ENCODE measurements around the gene ROCK1.

ROCK1 gene

GRCh38 chr18:21112140-21112473 is 494 bp upstream of the ROCK1 start:
- no peaks in the 10 kb centered on the region for H3K9me3 ChIP-seq (ENCODE audit: insufficient read depth, low read depth, low read length)
- no peaks in the 10 kb centered on the region for H3K9me2 ChIP-seq (replicated peaks; ENCODE audit: low read depth, low read length)
- peak overlapping the region; percentile 88 for H3K4me3 ChIP-seq (ENCODE audit: low read length, poor library complexity, severe bottlenecking)
- peaks cover 40% of the 10 kb centered on the region for H4K20me1 ChIP-seq (ENCODE audit: insufficient read depth, low read length, poor library complexity, severe bottlenecking)
- peaks cover 42% of the 10 kb centered on the region for H3K79me2 ChIP-seq (ENCODE audit: insufficient read depth, low read length)
- H3K4me2 ChIP-seq (ENCODE audit: low read depth, low read length, poor library complexity, severe bottlenecking) = peak overlapping the region; percentile 90
- peaks cover 28% of the 10 kb centered on the region for H3K4me1 ChIP-seq (ENCODE audit: insufficient read depth, low read length, poor library complexity, severe bottlenecking)
- H3K9ac ChIP-seq (ENCODE audit: low read depth, low read length, poor library complexity, severe bottlenecking) = peak overlapping the region; percentile 73
- no peaks in the 10 kb centered on the region for H3K27me3 ChIP-seq (ENCODE audit: insufficient read depth, low read length, poor library complexity, severe bottlenecking)
- TF ChIP-seq EZH2phosphoT487 (IDR thresholded peaks at IDR 0.05; ENCODE audit: borderline replicate concordance) = no peak
- TF ChIP-seq CTCF (conservative IDR thresholded peaks at IDR 0.05; ENCODE audit: low read length) = no peak
- peaks cover 3% of the 10 kb centered on the region; the same call in 1 of the 2 replicates for H3F3A ChIP-seq (ENCODE audit: low read depth)
- H3K36me3 ChIP-seq (ENCODE audit: insufficient read depth, low read length) = no peaks in the 10 kb centered on the region
- peak overlapping the region; percentile 92 for H2AFZ ChIP-seq (ENCODE audit: low read length)

GRCh38 chr18:21110713-21111345 is 784 bp downstream of the ROCK1 start:
- peaks cover 3% of the 10 kb centered on the region; the same call in 1 of the 2 replicates for H3F3A ChIP-seq (ENCODE audit: low read depth)
- H2AFZ ChIP-seq (ENCODE audit: low read length) = peak overlapping the region; percentile 75
- peak overlapping the region; percentile 96 for H3K4me2 ChIP-seq (ENCODE audit: low read depth, low read length, poor library complexity, severe bottlenecking)
- H4K20me1 ChIP-seq (ENCODE audit: insufficient read depth, low read length, poor library complexity, severe bottlenecking) = peaks cover 53% of the 10 kb centered on the region
- H3K4me3 ChIP-seq (ENCODE audit: low read length, poor library complexity, severe bottlenecking) = peak overlapping the region; percentile 99
- H3K9me3 ChIP-seq (ENCODE audit: insufficient read depth, low read depth, low read length) = no peaks in the 10 kb centered on the region
- H3K9me2 ChIP-seq (replicated peaks; ENCODE audit: low read depth, low read length) = no peaks in the 10 kb centered on the region
- TF ChIP-seq CTCF (conservative IDR thresholded peaks at IDR 0.05; ENCODE audit: low read length) (no peak), EZH2phosphoT487 (IDR thresholded peaks at IDR 0.05; ENCODE audit: borderline replicate concordance) (no peak)
- H3K4me1 ChIP-seq (ENCODE audit: insufficient read depth, low read length, poor library complexity, severe bottlenecking) = peaks cover 37% of the 10 kb centered on the region
- no peaks in the 10 kb centered on the region for H3K36me3 ChIP-seq (ENCODE audit: insufficient read depth, low read length)
- peak overlapping the region; percentile 87 for H3K9ac ChIP-seq (ENCODE audit: low read depth, low read length, poor library complexity, severe bottlenecking)
- H3K27me3 ChIP-seq (ENCODE audit: insufficient read depth, low read length, poor library complexity, severe bottlenecking) = no peaks in the 10 kb centered on the region
- H3K79me2 ChIP-seq (ENCODE audit: insufficient read depth, low read length) = peaks cover 54% of the 10 kb centered on the region

- peaks cover 61% of the 10 kb centered on the region for H3K79me2 ChIP-seq (ENCODE audit: insufficient read depth, low read length)
- H3K27me3 ChIP-seq (ENCODE audit: insufficient read depth, low read length, poor library complexity, severe bottlenecking) = no peaks in the 10 kb centered on the region
- peaks cover 42% of the 10 kb centered on the region for H3K4me1 ChIP-seq (ENCODE audit: insufficient read depth, low read length, poor library complexity, severe bottlenecking)
- H3F3A ChIP-seq (ENCODE audit: low read depth) = peaks cover 3% of the 10 kb centered on the region; the same call in 1 of the 2 replicates
- TF ChIP-seq EZH2phosphoT487 (IDR thresholded peaks at IDR 0.05; ENCODE audit: borderline replicate concordance) = no peak
- no peak for TF ChIP-seq CTCF (conservative IDR thresholded peaks at IDR 0.05; ENCODE audit: low read length)
- no peak overlapping the region for H2AFZ ChIP-seq (ENCODE audit: low read length)
- H3K4me3 ChIP-seq (ENCODE audit: low read length, poor library complexity, severe bottlenecking) = peak overlapping the region; percentile 99
- no peaks in the 10 kb centered on the region for H3K9me2 ChIP-seq (replicated peaks; ENCODE audit: low read depth, low read length)
- no peaks in the 10 kb centered on the region for H3K9me3 ChIP-seq (ENCODE audit: insufficient read depth, low read depth, low read length)
- no peaks in the 10 kb centered on the region for H3K36me3 ChIP-seq (ENCODE audit: insufficient read depth, low read length)
- H3K4me2 ChIP-seq (ENCODE audit: low read depth, low read length, poor library complexity, severe bottlenecking) = peak overlapping the region; percentile 96
- H3K9ac ChIP-seq (ENCODE audit: low read depth, low read length, poor library complexity, severe bottlenecking) = peak overlapping the region; percentile 87
- H4K20me1 ChIP-seq (ENCODE audit: insufficient read depth, low read length, poor library complexity, severe bottlenecking) = peaks cover 60% of the 10 kb centered on the region
These were observed 1.5 kb downstream of the ROCK1 start for GRCh38 chr18:21109936-21110712.

Measured in Loucy (cell line).